Stimulated activated naive CD4-positive, alpha-beta T cell treated with Interleukin-2 at 50 U/mL for 16 hours (primary cell): ENCODE measurements around the gene REEP5.
"Not testable (repeated sequence)": the region's sequence is repeated elsewhere in the genome, so short reads cannot be mapped to it uniquely, and the experiment has no call there.

Experiments
- DNase-seq: peaks from one replicate; lab custom pipeline; 2025; lab: John Stamatoyannopoulos, UW

Gene REEP5

GRCh38 chr5:112933105-112933504 is 11.1 kb upstream of the REEP5 start:
- no peak for DNase-seq

DNA sequence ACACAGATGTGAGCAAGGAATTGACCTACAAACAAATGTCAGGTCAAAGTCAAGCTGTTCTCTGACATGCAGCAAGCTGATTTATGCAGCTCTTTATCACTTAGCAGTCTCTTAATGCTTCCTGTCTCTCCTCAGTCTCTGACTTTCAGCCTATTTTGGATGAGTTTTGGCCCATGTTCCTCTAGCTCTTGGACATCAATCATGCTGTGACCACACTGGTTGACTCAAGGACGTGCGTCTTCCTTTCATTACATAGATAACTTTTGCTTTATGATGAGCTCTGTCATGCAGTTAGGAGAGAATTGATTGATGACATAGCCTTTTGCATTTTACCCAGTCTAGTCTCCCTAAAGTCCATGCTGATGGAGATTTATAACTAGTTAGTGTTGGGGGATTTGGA is 9.4 kb upstream of the REEP5 start:
- DNase-seq, result no peak

- DNase-seq, result no peak
Measured at GRCh38 chr5:112930082-112930344, 8.0 kb upstream of the REEP5 start.

DNA sequence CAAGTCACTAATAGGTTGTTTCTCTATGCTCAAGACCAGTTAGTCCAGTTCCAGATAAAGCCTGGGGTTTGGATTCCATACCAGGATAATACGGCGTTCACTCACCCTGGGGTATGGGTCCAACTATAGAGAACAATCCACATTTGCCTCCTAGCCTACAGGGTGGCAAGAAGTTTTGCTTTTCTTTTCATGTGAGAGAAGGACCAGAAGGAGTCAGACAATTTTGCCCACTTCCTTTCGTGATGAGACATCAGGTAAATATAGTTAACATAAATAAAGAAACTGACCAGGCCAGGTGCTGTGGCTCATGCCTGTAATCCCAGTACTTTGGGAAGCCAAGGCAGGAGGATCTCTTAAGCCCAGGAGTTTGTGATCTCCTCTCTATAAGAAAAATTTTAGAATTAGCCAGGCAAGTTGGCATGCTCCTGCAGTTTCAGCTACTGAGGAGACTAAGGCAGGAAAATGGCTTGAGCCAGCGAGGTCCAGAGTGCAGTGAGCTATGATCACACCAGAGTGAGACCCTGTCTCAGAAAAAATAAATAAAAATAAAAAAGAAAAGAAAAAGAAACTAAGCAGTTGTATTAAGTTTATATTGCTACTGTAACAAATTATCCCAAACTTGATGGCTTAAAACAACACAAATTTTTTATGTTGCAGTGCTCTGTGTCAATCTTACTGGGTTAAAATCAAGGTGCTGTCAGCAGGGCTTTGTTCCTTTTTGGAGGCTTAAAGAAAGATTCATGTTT is 7.5 kb upstream of the REEP5 start:
- no peak for DNase-seq

DNA sequence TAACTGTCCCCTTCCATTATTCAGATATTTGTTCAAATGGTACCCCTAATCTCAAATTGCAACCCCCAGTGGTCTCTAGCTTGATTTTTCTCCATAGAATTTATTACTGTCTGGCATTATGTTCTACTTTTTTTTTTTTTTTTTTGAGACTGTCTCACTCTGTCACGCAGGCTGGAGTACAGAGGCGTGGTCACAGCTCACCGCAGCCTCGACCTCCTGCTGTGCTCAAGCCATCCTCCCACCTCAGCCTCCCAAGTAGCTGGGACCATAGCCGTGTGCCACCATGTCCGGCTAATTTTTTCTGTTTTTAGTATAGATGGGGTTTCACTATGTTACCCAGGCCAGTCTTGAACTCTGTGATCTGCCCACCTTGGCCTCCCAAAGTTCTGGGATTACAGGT is 2.0 kb upstream of the REEP5 start:
- no peak for DNase-seq

DNA sequence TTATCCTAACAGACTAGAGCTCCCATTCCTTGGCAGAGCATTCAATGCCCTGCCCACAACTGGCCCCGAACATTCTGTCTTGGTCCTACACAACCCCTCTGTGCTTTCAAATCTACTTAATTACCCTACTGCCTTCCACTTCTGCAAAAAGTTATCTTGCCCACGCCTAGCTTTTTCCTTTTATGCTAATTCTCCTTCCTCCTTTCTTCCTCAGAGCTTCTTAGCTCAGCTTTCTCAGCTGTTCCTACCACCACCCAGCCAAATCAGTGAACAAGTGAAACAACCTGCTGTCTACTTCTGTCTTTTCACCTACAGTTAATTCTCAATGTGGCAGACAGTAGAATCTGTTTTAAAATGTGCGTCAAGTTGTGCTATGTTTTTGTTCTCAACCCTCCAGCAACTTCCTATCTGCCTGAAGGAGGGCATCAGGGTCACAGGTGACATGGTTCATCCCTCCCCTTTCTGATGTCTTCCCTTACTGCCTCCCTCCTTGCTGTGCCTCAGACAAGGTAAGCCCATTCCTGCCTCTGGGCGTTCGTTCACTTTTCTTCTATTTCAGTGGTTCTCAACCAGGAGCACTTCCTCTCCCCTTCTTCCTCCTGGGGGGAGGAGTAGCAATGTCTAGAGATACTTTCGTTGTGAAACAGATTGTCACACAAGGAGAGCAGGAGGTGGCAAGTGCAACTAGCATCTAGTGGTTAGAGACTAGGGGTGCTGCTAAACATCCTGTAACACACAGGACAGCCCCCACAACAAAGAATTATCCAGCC is 1.3 kb upstream of the REEP5 start:
- no peak for DNase-seq

DNA sequence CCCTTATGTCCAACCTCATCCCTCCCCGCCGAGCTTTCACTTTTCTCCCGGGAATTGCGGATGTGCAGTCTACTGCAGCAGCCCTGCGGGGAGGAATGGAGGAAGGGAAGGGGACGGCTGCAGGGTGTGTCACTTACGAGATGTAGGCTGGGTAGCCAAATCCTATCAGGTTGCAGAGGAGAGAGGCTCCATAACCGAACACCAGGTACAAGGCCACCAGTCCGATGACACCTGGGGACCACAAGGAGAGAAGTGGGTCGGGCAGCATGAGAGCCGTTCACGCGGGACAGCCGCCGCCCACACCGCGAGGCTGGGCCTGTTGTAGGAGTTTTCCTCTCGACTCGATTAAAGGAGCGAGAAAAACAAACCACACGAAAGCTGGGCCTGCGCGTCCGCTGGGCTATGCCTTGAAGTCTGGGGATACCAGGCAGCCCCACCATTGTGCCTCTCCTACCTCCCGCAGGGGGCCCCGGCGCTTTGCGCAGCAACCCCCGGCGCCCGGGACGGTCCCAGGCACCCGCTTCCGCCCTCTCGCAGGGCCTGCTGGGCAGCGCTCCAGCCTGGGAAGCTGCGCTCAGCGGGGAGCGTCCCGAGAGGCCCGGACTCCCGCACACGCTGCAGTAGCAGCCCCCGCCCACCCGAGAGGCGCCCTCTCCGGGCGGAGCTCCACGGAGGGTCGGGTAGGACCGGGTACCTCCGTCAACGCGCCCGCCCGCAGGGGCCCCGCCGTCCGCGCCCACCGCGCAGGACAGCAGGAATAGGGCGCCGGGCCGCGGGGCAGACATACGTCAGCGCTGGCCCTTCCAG is 798 bp downstream of the REEP5 start:
- DNase-seq, result peak; percentile 51

GRCh38 chr5:112919972-112920371 is 2.1 kb downstream of the REEP5 start:
- DNase-seq, result no peak

GRCh38 chr5:112918679-112919078 is 3.3 kb downstream of the REEP5 start:
- DNase-seq, result no peak

GRCh38 chr5:112918136-112918535 is 3.9 kb downstream of the REEP5 start:
- DNase-seq, result no peak

- DNase-seq, result no peak
Measured at GRCh38 chr5:112917453-112917995, 4.5 kb downstream of the REEP5 start.

- DNase-seq, result no peak
Measured at GRCh38 chr5:112915831-112916230, 6.2 kb downstream of the REEP5 start.

- no peak for DNase-seq
Measured at GRCh38 chr5:112914584-112914983, 7.4 kb downstream of the REEP5 start.

DNA sequence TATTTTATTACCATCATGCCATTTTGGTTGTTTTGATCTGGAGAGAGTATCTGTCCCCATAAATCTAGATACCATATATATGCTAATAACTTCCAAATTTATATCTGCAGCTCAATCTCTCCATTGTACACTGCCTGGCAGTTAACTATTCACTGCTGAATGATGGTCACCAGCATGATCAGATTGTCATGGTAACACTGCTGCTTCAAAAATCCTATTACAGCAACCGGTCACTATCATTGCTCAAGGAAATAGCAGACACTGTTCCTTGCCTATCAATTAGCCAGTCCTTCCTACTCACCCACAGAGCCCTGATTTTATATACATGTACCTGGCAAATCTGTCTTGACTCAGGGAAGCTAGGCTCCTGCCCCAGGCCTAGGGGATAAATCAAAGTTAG is 11.5 kb downstream of the REEP5 start:
- DNase-seq, result no peak

GRCh38 chr5:112908854-112909253 is 13.2 kb downstream of the REEP5 start:
- no peak for DNase-seq

GRCh38 chr5:112907166-112907631 is 14.8 kb downstream of the REEP5 start:
- DNase-seq, result no peak

DNA sequence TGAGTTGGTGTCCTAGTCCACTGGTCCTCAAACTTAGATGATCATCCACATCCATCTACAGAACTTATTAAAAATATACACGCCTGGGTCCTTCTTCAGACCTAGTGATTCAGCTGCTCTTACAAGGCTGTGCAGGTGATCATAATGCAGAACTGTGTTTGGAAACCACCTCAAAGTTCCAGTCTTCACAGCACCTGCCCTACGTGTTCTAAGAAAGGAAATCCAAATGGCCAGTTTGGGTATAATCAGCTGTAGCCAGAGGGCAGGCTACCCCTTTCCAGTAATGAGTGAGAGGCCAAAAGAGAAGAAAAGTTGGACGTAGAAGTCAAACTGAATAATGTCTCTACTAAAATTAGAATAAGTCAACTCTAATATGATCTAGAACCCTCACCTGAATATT is 15.4 kb downstream of the REEP5 start:
- DNase-seq, result no peak

DNA sequence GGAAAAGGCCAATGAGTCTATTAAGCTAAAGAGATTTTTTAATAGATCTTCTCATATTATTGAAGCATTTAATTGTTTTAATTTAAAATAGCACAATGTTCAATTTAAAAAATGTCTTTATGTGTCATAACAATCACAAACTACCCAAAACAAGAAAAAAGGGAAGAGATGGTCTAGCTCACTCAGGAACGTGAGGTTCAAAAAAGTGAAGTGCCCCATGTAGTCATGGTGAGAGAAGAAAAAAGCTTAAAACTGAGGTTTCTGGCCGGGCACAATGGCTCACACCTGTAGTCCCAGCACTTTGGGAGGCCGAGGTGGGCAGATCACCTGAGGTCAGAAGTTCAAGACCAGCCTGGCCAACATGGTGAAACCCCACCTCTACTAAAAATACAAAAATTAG is 17.0 kb downstream of the REEP5 start:
- DNase-seq, result not testable (repeated sequence)

DNA sequence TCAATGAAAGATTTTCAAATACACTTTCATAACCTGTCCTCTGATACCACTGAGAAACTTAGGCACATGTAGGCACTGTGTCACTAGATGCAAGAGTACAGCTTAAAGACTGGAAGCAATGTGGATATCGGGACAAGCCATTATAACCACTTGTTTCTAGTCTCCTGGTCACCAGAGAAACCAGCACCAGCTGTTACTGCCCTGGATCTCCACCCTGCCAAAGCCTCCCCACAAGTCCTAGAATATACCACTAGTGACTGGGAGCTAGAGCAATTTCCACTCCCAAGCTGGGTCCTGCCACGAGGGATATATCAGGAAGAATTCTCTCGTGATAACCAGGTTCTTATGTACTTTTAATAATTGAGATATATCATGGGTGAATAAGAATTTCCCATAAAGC is 19.5 kb downstream of the REEP5 start:
- no peak for DNase-seq

DNA sequence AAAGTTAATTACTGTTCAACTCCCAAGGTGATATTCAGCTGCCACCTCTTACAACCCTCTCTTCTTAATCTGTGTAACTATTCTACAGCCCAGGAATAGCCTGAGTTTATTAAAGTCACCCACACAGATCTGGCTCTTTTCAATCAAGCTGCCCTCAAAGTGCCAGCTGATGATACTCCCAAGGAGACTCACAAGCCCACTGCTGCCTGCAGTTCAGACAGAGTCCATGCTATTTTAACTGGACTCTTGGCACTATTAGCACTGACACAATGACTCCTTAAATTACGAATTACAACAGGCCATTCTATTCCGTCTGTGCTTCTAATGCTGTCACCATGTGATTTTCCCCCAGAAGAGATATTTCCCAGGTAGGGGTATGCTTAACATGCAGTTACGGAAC is 26.3 kb downstream of the REEP5 start:
- DNase-seq, result no peak

DNA sequence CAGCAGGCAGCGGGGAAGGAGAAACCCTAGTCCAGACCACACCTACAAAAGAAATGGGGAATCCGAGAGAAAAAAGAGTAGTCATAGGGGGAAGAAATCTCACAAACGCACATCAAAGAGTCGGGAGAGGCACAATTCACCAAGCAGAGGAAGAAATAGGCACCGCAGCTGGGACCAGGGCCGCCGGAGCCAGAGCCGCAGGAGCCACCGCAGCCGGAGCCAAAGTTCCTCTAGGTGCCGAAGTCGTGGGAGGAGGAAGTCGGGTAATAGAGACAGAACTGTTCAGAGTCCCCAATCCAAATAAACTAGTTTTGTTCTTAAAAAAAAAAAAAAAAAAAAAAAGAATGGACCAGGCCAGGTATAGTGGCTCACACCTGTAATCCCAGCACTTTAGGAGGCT is 29.3 kb downstream of the REEP5 start:
- DNase-seq, result no peak

GRCh38 chr5:112892066-112892465 is 30.0 kb downstream of the REEP5 start:
- not testable (repeated sequence) for DNase-seq

- no peak for DNase-seq
Measured at GRCh38 chr5:112886975-112887374, 35.1 kb downstream of the REEP5 start.
